Panc1 (cell line): Measurements from ENCODE around the gene ROBO1. TPM values are rescaled to one million over a fixed set of nuclear protein-coding genes. Genes with fewer than 3 reads are reported as not detected.

ENCODE experiments used
- ATAC-seq: fragments of 200-7000 bp; cut with Tn5 transposase; 2 replicates; pipeline ENCODE4 v1.9.1; 2020; ENCODE audit warnings: mild to moderate bottlenecking, moderate library complexity
- BruUV-seq: library from RNA; stranded (reverse); fragments of 400-500 nt; replicated peaks from 2 replicates; lab custom pipeline; 2021; lab: Mats Ljungman, UMichigan
- CTCF ChIA-PET: fragments of 300-600 bp; sonication (Branson Sonifier 250); formaldehyde crosslinking; loops from one replicate; lab custom pipeline; 2022; ENCODE audit warnings: antibody characterized with exemption; lab: Charles Lee
- POLR2A ChIA-PET: fragments of 300-600 bp; sonication (Branson Sonifier 250); formaldehyde crosslinking; loops from one replicate; lab custom pipeline; 2022; ENCODE audit warnings: antibody characterized with exemption; lab: Charles Lee
- DNase-seq: peaks from one replicate; pipeline ENCODE4 v3.0.0-alpha.2; 2010; ENCODE audit warnings: low read depth, low spot score
- H3K27ac ChIP-seq: 2 replicates; pipeline ENCODE4 v1.5.1; 2011; ENCODE audit warnings: mild to moderate bottlenecking, low read length, inconsistent platforms
- H3K27me3 ChIP-seq: fragments of 200-500 bp; sonication (Bioruptor generic); 2 replicates; pipeline ENCODE4 v1.6.0; 2014; ENCODE audit warnings: low read length, inconsistent platforms; ENCODE audit not compliant: control insufficient read depth, insufficient read depth
- H3K36me3 ChIP-seq: fragments of 200-500 bp; sonication (Bioruptor generic); 2 replicates; pipeline ENCODE4 v1.5.1; 2014; ENCODE audit warnings: inconsistent platforms, mild to moderate bottlenecking, low read length, moderate library complexity; ENCODE audit not compliant: control insufficient read depth, insufficient read depth
- H3K4me1 ChIP-seq: 2 replicates; pipeline ENCODE4 v1.5.1; 2011; ENCODE audit warnings: inconsistent platforms, mild to moderate bottlenecking, low read length, moderate library complexity; ENCODE audit not compliant: control insufficient read depth, insufficient read depth
- H3K4me3 ChIP-seq, 2 experiments: 2 replicates each; pipeline ENCODE4 v1.5.1; 2011 to 2012; ENCODE audit warnings: low read depth in 2 of 2, low read length in 2 of 2, mild to moderate bottlenecking in 2 of 2, inconsistent platforms in 1 of 2, moderate library complexity in 1 of 2
- H3K9me3 ChIP-seq: fragments of 200-500 bp; sonication (Bioruptor generic); 2 replicates; pipeline ENCODE4 v1.5.1; 2014; ENCODE audit warnings: low read depth, mild to moderate bottlenecking, inconsistent platforms, low read length, moderate library complexity; ENCODE audit not compliant: control insufficient read depth, insufficient read depth
- POLR2AphosphoS5 ChIP-seq: IDR thresholded peaks from 2 replicates; pipeline ENCODE4 v1.6.1; 2012; ENCODE audit warnings: mild to moderate bottlenecking, low read depth, low read length, moderate library complexity
- SIN3A ChIP-seq: IDR thresholded peaks from 2 replicates; pipeline ENCODE4 v1.6.1; 2012; ENCODE audit warnings: low read depth, mild to moderate bottlenecking, low read length, moderate library complexity, borderline replicate concordance; ENCODE audit not compliant: insufficient read depth
- TCF7L2 ChIP-seq: IDR thresholded peaks from 2 replicates; pipeline ENCODE4 v1.6.1; 2011; ENCODE audit warnings: mild to moderate bottlenecking, low read depth, low read length, inconsistent platforms
- in situ Hi-C: cut with HindIII; loops from 2 replicates; pipeline ENCODE4 v1.10.0; 2016; ENCODE audit warnings: low sequenced_read_pairs, low pct_unique_long_range_greater_than_20kb
- intact Hi-C: fragments of 100-400 bp; cut with micrococcal nuclease; formaldehyde crosslinking; loops from one replicate; pipeline ENCODE4 v1.10.0; 2022; ENCODE audit not compliant: unreplicated experiment
- total RNA-seq: library from RNA; stranded (reverse); gene quantifications from one replicate; pipeline ENCODE4 v1.2.1, GENCODE V29; 2021; ENCODE audit not compliant: unreplicated experiment
- TF ChIP-seq, protein P1 (sequence below): fragments of 450-650 bp; IDR thresholded peaks from 2 replicates; pipeline ENCODE4 v1.5.1; 2017; ENCODE audit warnings: mild to moderate bottlenecking
- TF ChIP-seq, protein P2 (sequence below), 2 experiments: IDR thresholded peaks; 2 replicates each; pipeline ENCODE4 v1.6.1; 2011 to 2012; ENCODE audit warnings: low read depth in 2 of 2, control low read depth in 1 of 2, low read length in 1 of 2, mild to moderate bottlenecking in 1 of 2, moderate library complexity in 1 of 2; ENCODE audit not compliant: insufficient read depth in 1 of 2

The ROBO1 gene
- total RNA-seq, 1 experiment from 2014 or later: 61.6 TPM

DNA sequence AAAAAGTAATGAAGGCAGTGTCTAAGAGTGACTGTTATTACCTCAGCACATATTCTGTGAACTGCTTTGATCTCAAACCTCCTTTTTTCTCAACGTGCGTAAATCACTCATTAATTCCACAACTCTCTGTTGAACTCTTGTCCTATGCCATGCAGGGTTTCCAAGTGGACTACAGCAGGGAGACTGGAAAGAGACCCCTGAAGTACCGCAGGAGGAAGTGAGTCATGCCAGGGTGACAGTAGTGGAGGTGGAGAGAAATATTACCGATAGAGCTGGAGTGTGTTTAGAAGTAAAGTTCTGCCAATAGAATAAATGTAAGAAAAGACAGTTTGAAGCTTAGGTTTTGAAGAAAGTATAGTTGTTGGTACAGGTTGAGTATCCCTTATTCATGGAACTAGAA, 908.9 kb downstream of the ROBO1 start:
- CTCF ChIA-PET: no interaction called here
- ATAC-seq (no peak), DNase-seq (no peak)
- POLR2A ChIA-PET: no interaction called here
- Histone ChIP-seq H3K27me3 (no peaks in the 10 kb centered on the region), H3K27ac (peak overlapping the region; percentile 7; the same call in 1 of the 2 replicates), H3K36me3 (no peaks in the 10 kb centered on the region), H3K4me3 (no peak overlapping the region), H3K4me1 (peaks cover 11% of the 10 kb centered on the region), H3K9me3 (no peaks in the 10 kb centered on the region)
- in situ Hi-C loops: no loop called here
- intact Hi-C loops: loop anchor here (10.0 kb wide), 1 partner anchor 156 kb away; no protein-coding TSS in a partner anchor
- TF ChIP-seq, protein P1, sequence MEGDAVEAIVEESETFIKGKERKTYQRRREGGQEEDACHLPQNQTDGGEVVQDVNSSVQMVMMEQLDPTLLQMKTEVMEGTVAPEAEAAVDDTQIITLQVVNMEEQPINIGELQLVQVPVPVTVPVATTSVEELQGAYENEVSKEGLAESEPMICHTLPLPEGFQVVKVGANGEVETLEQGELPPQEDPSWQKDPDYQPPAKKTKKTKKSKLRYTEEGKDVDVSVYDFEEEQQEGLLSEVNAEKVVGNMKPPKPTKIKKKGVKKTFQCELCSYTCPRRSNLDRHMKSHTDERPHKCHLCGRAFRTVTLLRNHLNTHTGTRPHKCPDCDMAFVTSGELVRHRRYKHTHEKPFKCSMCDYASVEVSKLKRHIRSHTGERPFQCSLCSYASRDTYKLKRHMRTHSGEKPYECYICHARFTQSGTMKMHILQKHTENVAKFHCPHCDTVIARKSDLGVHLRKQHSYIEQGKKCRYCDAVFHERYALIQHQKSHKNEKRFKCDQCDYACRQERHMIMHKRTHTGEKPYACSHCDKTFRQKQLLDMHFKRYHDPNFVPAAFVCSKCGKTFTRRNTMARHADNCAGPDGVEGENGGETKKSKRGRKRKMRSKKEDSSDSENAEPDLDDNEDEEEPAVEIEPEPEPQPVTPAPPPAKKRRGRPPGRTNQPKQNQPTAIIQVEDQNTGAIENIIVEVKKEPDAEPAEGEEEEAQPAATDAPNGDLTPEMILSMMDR: no peak
- TF ChIP-seq TCF7L2 (no peak), POLR2AphosphoS5 (no peak), SIN3A (no peak)
- TF ChIP-seq, protein P2, sequence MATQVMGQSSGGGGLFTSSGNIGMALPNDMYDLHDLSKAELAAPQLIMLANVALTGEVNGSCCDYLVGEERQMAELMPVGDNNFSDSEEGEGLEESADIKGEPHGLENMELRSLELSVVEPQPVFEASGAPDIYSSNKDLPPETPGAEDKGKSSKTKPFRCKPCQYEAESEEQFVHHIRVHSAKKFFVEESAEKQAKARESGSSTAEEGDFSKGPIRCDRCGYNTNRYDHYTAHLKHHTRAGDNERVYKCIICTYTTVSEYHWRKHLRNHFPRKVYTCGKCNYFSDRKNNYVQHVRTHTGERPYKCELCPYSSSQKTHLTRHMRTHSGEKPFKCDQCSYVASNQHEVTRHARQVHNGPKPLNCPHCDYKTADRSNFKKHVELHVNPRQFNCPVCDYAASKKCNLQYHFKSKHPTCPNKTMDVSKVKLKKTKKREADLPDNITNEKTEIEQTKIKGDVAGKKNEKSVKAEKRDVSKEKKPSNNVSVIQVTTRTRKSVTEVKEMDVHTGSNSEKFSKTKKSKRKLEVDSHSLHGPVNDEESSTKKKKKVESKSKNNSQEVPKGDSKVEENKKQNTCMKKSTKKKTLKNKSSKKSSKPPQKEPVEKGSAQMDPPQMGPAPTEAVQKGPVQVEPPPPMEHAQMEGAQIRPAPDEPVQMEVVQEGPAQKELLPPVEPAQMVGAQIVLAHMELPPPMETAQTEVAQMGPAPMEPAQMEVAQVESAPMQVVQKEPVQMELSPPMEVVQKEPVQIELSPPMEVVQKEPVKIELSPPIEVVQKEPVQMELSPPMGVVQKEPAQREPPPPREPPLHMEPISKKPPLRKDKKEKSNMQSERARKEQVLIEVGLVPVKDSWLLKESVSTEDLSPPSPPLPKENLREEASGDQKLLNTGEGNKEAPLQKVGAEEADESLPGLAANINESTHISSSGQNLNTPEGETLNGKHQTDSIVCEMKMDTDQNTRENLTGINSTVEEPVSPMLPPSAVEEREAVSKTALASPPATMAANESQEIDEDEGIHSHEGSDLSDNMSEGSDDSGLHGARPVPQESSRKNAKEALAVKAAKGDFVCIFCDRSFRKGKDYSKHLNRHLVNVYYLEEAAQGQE (IDR thresholded peaks at IDR 0.05; ENCODE audit: insufficient read depth in 1 of 2, low read depth in 2 of 2, low read length in 1 of 2): no peak
- BruUV-seq: no TSS peak

DNA sequence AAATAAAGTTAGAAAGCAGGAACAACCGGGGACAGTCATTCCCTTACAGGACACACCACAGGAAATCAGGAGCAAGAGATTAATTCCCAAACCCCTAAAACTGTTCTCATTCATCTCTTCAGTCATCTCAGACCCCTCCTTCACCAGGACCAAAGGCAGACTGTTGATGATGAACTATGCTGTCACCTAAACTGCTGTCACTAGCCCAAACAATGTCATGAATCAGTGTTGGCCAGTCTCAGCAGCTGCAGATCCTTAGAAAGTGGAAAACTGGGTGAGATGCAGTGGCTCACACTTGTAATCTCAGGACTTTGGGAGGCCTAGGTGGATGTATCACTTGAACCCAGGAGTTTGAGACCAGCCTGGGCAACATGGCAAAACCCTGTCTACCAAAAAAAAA, 909.6 kb downstream of the ROBO1 start:
- in situ Hi-C loops: no loop called here
- BruUV-seq: no TSS peak
- no peak for DNase-seq
- ATAC-seq: peak; percentile 73
- H3K9me3 ChIP-seq: no peaks in the 10 kb centered on the region
- no peaks in the 10 kb centered on the region for H3K27me3 ChIP-seq
- H3K27ac ChIP-seq: peak overlapping the region; percentile 29; the same call in 1 of the 2 replicates
- H3K4me3 ChIP-seq: no peak overlapping the region
- CTCF ChIA-PET: no interaction called here
- POLR2A ChIA-PET: no interaction called here
- H3K36me3 ChIP-seq: no peaks in the 10 kb centered on the region
- peaks cover 11% of the 10 kb centered on the region for H3K4me1 ChIP-seq
- no peak for TF ChIP-seq SIN3A
- TF ChIP-seq, protein P2 (IDR thresholded peaks at IDR 0.05; ENCODE audit: insufficient read depth in 1 of 2, low read depth in 2 of 2, low read length in 1 of 2): no peak
- no peak for TF ChIP-seq TCF7L2
- TF ChIP-seq POLR2AphosphoS5: no peak
- TF ChIP-seq, protein P1: no peak
- intact Hi-C loops: loop anchor here (10.0 kb wide), 1 partner anchor 157 kb away; no protein-coding TSS in a partner anchor
